ENCODE data around the gene ANO2. TPM values are rescaled to one million over a fixed set of nuclear protein-coding genes. Genes with fewer than 3 reads are reported as not detected.

The ANO2 gene
- total RNA-seq, 1 experiment from 2014 or later = 0.68 TPM

- Mint-ChIP-seq H3K4me3 (ENCODE audit: unreplicated experiment) (no peak overlapping the region), H3K36me3 (ENCODE audit: insufficient read depth, unreplicated experiment) (no peaks in the 10 kb centered on the region), H3K4me1 (ENCODE audit: low read depth, unreplicated experiment) (peaks cover 22% of the 10 kb centered on the region), H3K27me3 (ENCODE audit: insufficient read depth, unreplicated experiment) (no peaks in the 10 kb centered on the region), H3K9me3 (ENCODE audit: unreplicated experiment) (peaks cover 24% of the 10 kb centered on the region), H3K27ac (ENCODE audit: unreplicated experiment) (peak overlapping the region; percentile 23)
- Histone ChIP-seq H3K4me1 (peaks cover 16% of the 10 kb centered on the region; the same call in 1 of the 2 replicates), H3K36me3 (ENCODE audit: control insufficient read depth, insufficient read depth, low read length) (no peaks in the 10 kb centered on the region), H3K9me3 (no peaks in the 10 kb centered on the region), H3K27me3 (replicated peaks; ENCODE audit: control insufficient read depth, insufficient read depth, low read length) (no peaks in the 10 kb centered on the region), H3K4me3 (ENCODE audit: low read depth, low read length) (no peak overlapping the region)
- ChIA-PET POLR2A (no interaction called here), CTCF (no interaction called here)
- TF ChIP-seq CTCF (IDR thresholded peaks at IDR 0.05; ENCODE audit: insufficient read depth in 1 of 2, low read depth in 1 of 2, low read length in 1 of 2, severe bottlenecking in 1 of 2, unreplicated experiment in 1 of 2) = no peak
- intact Hi-C loops (cut with micrococcal nuclease; ENCODE audit: unreplicated experiment) = no loop called here
- BruUV-seq (replicated peaks) = no TSS peak
- no peak for DNase-seq
Observed at GRCh38 chr12:5587711-5588121, 357.3 kb downstream of the ANO2 start.

GRCh38 chr12:5586201-5586600 is 358.9 kb downstream of the ANO2 start:
- ChIA-PET CTCF (no interaction called here), POLR2A (no interaction called here)
- no peak for TF ChIP-seq CTCF (IDR thresholded peaks at IDR 0.05; ENCODE audit: insufficient read depth in 1 of 2, low read depth in 1 of 2, low read length in 1 of 2, severe bottlenecking in 1 of 2, unreplicated experiment in 1 of 2)
- Mint-ChIP-seq H3K4me1 (ENCODE audit: low read depth, unreplicated experiment) (peaks cover 22% of the 10 kb centered on the region), H3K36me3 (ENCODE audit: insufficient read depth, unreplicated experiment) (no peaks in the 10 kb centered on the region), H3K4me3 (ENCODE audit: unreplicated experiment) (no peak overlapping the region), H3K27me3 (ENCODE audit: insufficient read depth, unreplicated experiment) (no peaks in the 10 kb centered on the region), H3K9me3 (ENCODE audit: unreplicated experiment) (peaks cover 15% of the 10 kb centered on the region), H3K27ac (ENCODE audit: unreplicated experiment) (peak overlapping the region; percentile 13)
- H3K36me3 ChIP-seq (ENCODE audit: control insufficient read depth, insufficient read depth, low read length) = no peaks in the 10 kb centered on the region
- intact Hi-C loops (cut with micrococcal nuclease; ENCODE audit: unreplicated experiment) = no loop called here
- H3K4me3 ChIP-seq (ENCODE audit: low read depth, low read length) = no peak overlapping the region
- peaks cover 16% of the 10 kb centered on the region; the same call in 1 of the 2 replicates for H3K4me1 ChIP-seq
- H3K9me3 ChIP-seq = no peaks in the 10 kb centered on the region
- no peaks in the 10 kb centered on the region for H3K27me3 ChIP-seq (replicated peaks; ENCODE audit: control insufficient read depth, insufficient read depth, low read length)
- BruUV-seq (replicated peaks) = no TSS peak
- no peak for DNase-seq

GRCh38 chr12:5585178-5585577 is 359.9 kb downstream of the ANO2 start:
- H3K36me3 Mint-ChIP-seq (ENCODE audit: insufficient read depth, unreplicated experiment) = no peaks in the 10 kb centered on the region
- Histone ChIP-seq H3K4me1 (peaks cover 16% of the 10 kb centered on the region; the same call in 1 of the 2 replicates), H3K4me3 (ENCODE audit: low read depth, low read length) (no peak overlapping the region), H3K27me3 (replicated peaks; ENCODE audit: control insufficient read depth, insufficient read depth, low read length) (no peaks in the 10 kb centered on the region), H3K9me3 (no peaks in the 10 kb centered on the region), H3K36me3 (ENCODE audit: control insufficient read depth, insufficient read depth, low read length) (no peaks in the 10 kb centered on the region)
- peaks cover 22% of the 10 kb centered on the region for H3K4me1 Mint-ChIP-seq (ENCODE audit: low read depth, unreplicated experiment)
- H3K4me3 Mint-ChIP-seq (ENCODE audit: unreplicated experiment) = no peak overlapping the region
- no peak for DNase-seq
- ChIA-PET CTCF (no interaction called here), POLR2A (no interaction called here)
- BruUV-seq (replicated peaks) = no TSS peak
- no peak for TF ChIP-seq CTCF (IDR thresholded peaks at IDR 0.05; ENCODE audit: insufficient read depth in 1 of 2, low read depth in 1 of 2, low read length in 1 of 2, severe bottlenecking in 1 of 2, unreplicated experiment in 1 of 2)
- intact Hi-C loops (cut with micrococcal nuclease; ENCODE audit: unreplicated experiment) = no loop called here
- H3K27ac Mint-ChIP-seq (ENCODE audit: unreplicated experiment) = peak overlapping the region; percentile 13
- peaks cover 15% of the 10 kb centered on the region for H3K9me3 Mint-ChIP-seq (ENCODE audit: unreplicated experiment)
- H3K27me3 Mint-ChIP-seq (ENCODE audit: insufficient read depth, unreplicated experiment) = no peaks in the 10 kb centered on the region
